GM20000 (cell line): ENCODE data around the gene MXD3.
A peak's percentile ranks its signal among the peaks of the same experiment; 100 is the strongest.
"Not testable (repeated sequence)": the region's sequence is repeated elsewhere in the genome, so short reads cannot be mapped to it uniquely, and the experiment has no call there.

Experiments used
- DNase-seq: peaks from one replicate; pipeline ENCODE4 v3.0.0; 2012; ENCODE audit warnings: low spot score
- CTCF ChIP-seq: IDR thresholded peaks from 2 replicates; pipeline ENCODE4 v1.5.1; 2012; ENCODE audit warnings: mild to moderate bottlenecking, control low read depth; ENCODE audit errors: extremely low read depth, missing control alignments

The MXD3 gene

GRCh38 chr5:177310332-177310731 lies 1.4 kb downstream of the MXD3 start:
- no peak for DNase-seq
- TF ChIP-seq CTCF, result no peak

- TF ChIP-seq CTCF, result peak; percentile 85
- DNase-seq, result peak; percentile 81
Measured at GRCh38 chr5:177309351-177310191, 2.1 kb downstream of the MXD3 start.

GRCh38 chr5:177308740-177309139 lies 3.0 kb downstream of the MXD3 start:
- no peak for DNase-seq
- TF ChIP-seq CTCF, result no peak

- no peak for TF ChIP-seq CTCF
- DNase-seq, result no peak
Measured at GRCh38 chr5:177307544-177308363, 3.9 kb downstream of the MXD3 start.

GRCh38 chr5:177306674-177307543 lies 4.8 kb downstream of the MXD3 start:
- no peak for DNase-seq
- no peak for TF ChIP-seq CTCF

GRCh38 chr5:177306103-177306640 lies 5.5 kb downstream of the MXD3 start:
- DNase-seq, result not testable (repeated sequence)

- peak; percentile 56 for DNase-seq
- TF ChIP-seq CTCF, result no peak
Measured at GRCh38 chr5:177304392-177305119, 7.1 kb downstream of the MXD3 start.
